Measurements from ENCODE around the gene THADA. TPM values are rescaled to one million over a fixed set of nuclear protein-coding genes. Genes with fewer than 3 reads are reported as not detected.

THADA gene
- polyA plus RNA-seq, 3 donors = 7.3 to 11.2 (median 9.7) TPM

DNA sequence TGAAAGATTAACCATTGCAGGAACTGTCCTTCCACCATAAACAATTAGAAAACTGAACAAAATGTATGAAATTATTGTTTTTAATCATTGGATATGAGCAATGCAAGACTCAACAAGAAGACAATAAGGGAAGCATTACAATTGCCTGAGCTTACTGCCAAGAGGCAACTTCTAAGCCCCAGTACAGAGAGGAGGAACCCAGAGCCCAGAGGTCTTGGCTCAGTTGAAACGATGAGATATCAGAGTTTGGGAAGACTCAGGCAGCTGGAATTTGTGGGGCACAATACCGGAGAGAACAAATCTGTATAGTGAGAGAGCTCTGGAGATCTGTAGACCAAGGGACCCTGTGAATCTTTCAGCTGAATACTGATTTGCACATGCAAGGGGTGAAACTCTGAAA, 288.8 kb downstream of the THADA start:
- Histone ChIP-seq H3K4me3 (replicated peaks in 1 of 3; ENCODE audit: low read depth in 2 of 3, low read length in 3 of 3) (no peak overlapping the region), H3K9ac (ENCODE audit: insufficient read depth, low read length, poor library complexity, severe bottlenecking) (no peak overlapping the region), H3K79me2 (ENCODE audit: insufficient read depth, low read length) (peaks cover 3% of the 10 kb centered on the region), H4K20me1 (ENCODE audit: insufficient read depth, low read length) (no peaks in the 10 kb centered on the region), H3K4me1 (ENCODE audit: control insufficient read depth in 1 of 2, insufficient read depth in 2 of 2, low read length in 2 of 2) (peaks cover 56 to 71% of the 10 kb centered on the region in 2 donors), H2AFZ (ENCODE audit: insufficient read depth, low read depth, low read length, poor library complexity, severe bottlenecking) (no peak overlapping the region), H3K27ac (ENCODE audit: low read depth in 1 of 2, low read length in 2 of 2) (peak overlapping the region in 1 of 2 donors; percentile 97), H3K4me2 (replicated peaks; ENCODE audit: extremely low read depth, low read length, poor library complexity, severe bottlenecking) (no peak overlapping the region), H3K9me3 (replicated peaks in 1 of 2; ENCODE audit: control insufficient read depth in 1 of 2, insufficient read depth in 1 of 2, low read length in 2 of 2) (no peaks in the 10 kb centered on the region), H3K36me3 (replicated peaks in 1 of 2; ENCODE audit: control insufficient read depth in 1 of 2, insufficient read depth in 2 of 2, low read length in 2 of 2) (no peaks in the 10 kb centered on the region), H3K27me3 (ENCODE audit: control insufficient read depth in 2 of 2, insufficient read depth in 2 of 2, low read length in 2 of 2) (no peaks in the 10 kb centered on the region)
- WGBS (ENCODE audit: insufficient coverage) = 100% methylated on average over 1 of the region's 2 CpGs
- H3K36me3 Mint-ChIP-seq = peaks cover 12 to 15% of the 10 kb centered on the region in 2 donors
- TF ChIP-seq, protein P1, sequence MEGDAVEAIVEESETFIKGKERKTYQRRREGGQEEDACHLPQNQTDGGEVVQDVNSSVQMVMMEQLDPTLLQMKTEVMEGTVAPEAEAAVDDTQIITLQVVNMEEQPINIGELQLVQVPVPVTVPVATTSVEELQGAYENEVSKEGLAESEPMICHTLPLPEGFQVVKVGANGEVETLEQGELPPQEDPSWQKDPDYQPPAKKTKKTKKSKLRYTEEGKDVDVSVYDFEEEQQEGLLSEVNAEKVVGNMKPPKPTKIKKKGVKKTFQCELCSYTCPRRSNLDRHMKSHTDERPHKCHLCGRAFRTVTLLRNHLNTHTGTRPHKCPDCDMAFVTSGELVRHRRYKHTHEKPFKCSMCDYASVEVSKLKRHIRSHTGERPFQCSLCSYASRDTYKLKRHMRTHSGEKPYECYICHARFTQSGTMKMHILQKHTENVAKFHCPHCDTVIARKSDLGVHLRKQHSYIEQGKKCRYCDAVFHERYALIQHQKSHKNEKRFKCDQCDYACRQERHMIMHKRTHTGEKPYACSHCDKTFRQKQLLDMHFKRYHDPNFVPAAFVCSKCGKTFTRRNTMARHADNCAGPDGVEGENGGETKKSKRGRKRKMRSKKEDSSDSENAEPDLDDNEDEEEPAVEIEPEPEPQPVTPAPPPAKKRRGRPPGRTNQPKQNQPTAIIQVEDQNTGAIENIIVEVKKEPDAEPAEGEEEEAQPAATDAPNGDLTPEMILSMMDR (IDR thresholded peaks at IDR 0.05) = no peak
- no peak overlapping the region for H3K4me3 Mint-ChIP-seq
- no peak for DNase-seq
- H3K27me3 Mint-ChIP-seq (ENCODE audit: low read depth in 3 of 3) = peaks cover 0 to 5% (median 0%) of the 10 kb centered on the region in 3 donors
- peaks cover 71% of the 10 kb centered on the region for H3K4me1 Mint-ChIP-seq
- intact Hi-C loops (cut with micrococcal nuclease) = loop anchor here (10.0 kb wide), 2 partner anchors 98 to 178 kb away; no protein-coding TSS in a partner anchor
- peak overlapping the region; percentile 51 to 100 (median 100) for H3K27ac Mint-ChIP-seq
- H3K9me3 Mint-ChIP-seq = peaks cover 0 to 3% (median 0%) of the 10 kb centered on the region in 7 donors

DNA sequence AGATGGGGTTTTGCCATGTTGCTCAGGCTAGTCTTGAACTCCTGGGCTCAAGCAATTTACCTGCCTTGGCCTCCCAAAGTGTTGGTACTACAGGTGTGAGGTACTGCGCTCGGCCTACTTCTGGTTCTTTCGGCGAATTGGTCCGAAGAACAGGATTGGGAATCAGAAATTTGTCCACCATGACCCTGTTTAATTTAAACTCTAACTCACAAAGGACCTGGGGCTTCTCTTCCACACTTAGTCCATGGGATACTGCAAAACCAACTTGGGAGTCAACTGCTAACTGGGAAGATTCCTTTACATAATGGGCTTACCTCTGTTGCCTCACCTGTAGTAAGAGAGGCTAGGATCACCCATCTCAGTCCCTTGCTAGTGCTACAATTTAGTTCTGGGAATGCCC, 289.6 kb downstream of the THADA start:
- Histone ChIP-seq H3K27me3 (ENCODE audit: control insufficient read depth in 2 of 2, insufficient read depth in 2 of 2, low read length in 2 of 2) (no peaks in the 10 kb centered on the region), H3K4me1 (ENCODE audit: control insufficient read depth in 1 of 2, insufficient read depth in 2 of 2, low read length in 2 of 2) (peaks cover 53 to 63% of the 10 kb centered on the region in 2 donors), H3K9me3 (replicated peaks in 1 of 2; ENCODE audit: control insufficient read depth in 1 of 2, insufficient read depth in 1 of 2, low read length in 2 of 2) (no peaks in the 10 kb centered on the region), H3K9ac (ENCODE audit: insufficient read depth, low read length, poor library complexity, severe bottlenecking) (no peak overlapping the region), H2AFZ (ENCODE audit: insufficient read depth, low read depth, low read length, poor library complexity, severe bottlenecking) (no peak overlapping the region), H3K4me2 (replicated peaks; ENCODE audit: extremely low read depth, low read length, poor library complexity, severe bottlenecking) (no peak overlapping the region), H3K36me3 (replicated peaks in 1 of 2; ENCODE audit: control insufficient read depth in 1 of 2, insufficient read depth in 2 of 2, low read length in 2 of 2) (peaks cover 0 to 2% of the 10 kb centered on the region in 2 donors), H3K79me2 (ENCODE audit: insufficient read depth, low read length) (peaks cover 3% of the 10 kb centered on the region), H3K27ac (ENCODE audit: low read depth in 1 of 2, low read length in 2 of 2) (peak overlapping the region; percentile 96 to 97), H3K4me3 (replicated peaks in 1 of 3; ENCODE audit: low read depth in 2 of 3, low read length in 3 of 3) (no peak overlapping the region), H4K20me1 (ENCODE audit: insufficient read depth, low read length) (no peaks in the 10 kb centered on the region)
- H3K4me3 Mint-ChIP-seq = no peak overlapping the region
- intact Hi-C loops (cut with micrococcal nuclease) = loop anchor here (10.0 kb wide), 2 partner anchors 99 to 179 kb away; no protein-coding TSS in a partner anchor
- H3K27ac Mint-ChIP-seq = peak overlapping the region; percentile 99 to 100 (median 100)
- peaks cover 0 to 3% (median 0%) of the 10 kb centered on the region in 7 donors for H3K9me3 Mint-ChIP-seq
- TF ChIP-seq, protein P1 (IDR thresholded peaks at IDR 0.05) = no peak
- peaks cover 12 to 13% of the 10 kb centered on the region in 2 donors for H3K36me3 Mint-ChIP-seq
- WGBS (ENCODE audit: insufficient coverage) = no CpG with 5 or more reads among the region's 5 CpGs
- no peak for DNase-seq
- peaks cover 0 to 5% (median 0%) of the 10 kb centered on the region in 3 donors for H3K27me3 Mint-ChIP-seq (ENCODE audit: low read depth in 3 of 3)
- peaks cover 64% of the 10 kb centered on the region for H3K4me1 Mint-ChIP-seq

Data from CD14-positive monocyte (primary cell).